GM12878 (cell line): Measurements from ENCODE around the gene RADIL. TPM values are rescaled to one million over a fixed set of nuclear protein-coding genes. Genes with fewer than 3 reads are reported as not detected.
A peak's percentile ranks its signal among the peaks of the same experiment; 100 is the strongest.

Experiments used
- BCL11A ChIP-seq: IDR thresholded peaks from 2 replicates; pipeline ENCODE4 v1.6.1; 2011; ENCODE audit warnings: low read depth, low read length
- CUX1 ChIP-seq: IDR thresholded peaks from 2 replicates; pipeline ENCODE4 v1.6.1; 2012; ENCODE audit warnings: improper control_type of control experiment, low read depth, low read length; ENCODE audit not compliant: insufficient replicate concordance
- E2F8 ChIP-seq: fragments of 450-650 bp; IDR thresholded peaks from 2 replicates; pipeline ENCODE4 v1.6.1; 2018; ENCODE audit warnings: mild to moderate bottlenecking, low read depth, moderate library complexity; ENCODE audit not compliant: partially characterized antibody
- ETV6 ChIP-seq, 2 experiments: fragments of 450-650 bp in 1 of 2; IDR thresholded peaks in 1 of 2; conservative IDR thresholded peaks in 1 of 2; 2 replicates each; pipeline ENCODE4 v1.6.1; 2014; ENCODE audit warnings: antibody characterized with exemption in 1 of 2, borderline replicate concordance in 1 of 2, low read depth in 1 of 2, mild to moderate bottlenecking in 1 of 2, moderate library complexity in 1 of 2
- EZH2 ChIP-seq: IDR thresholded peaks from 2 replicates; pipeline ENCODE4 v1.6.1; 2012; ENCODE audit warnings: low read depth, mild to moderate bottlenecking, control low read depth, inconsistent platforms, low read length, borderline replicate concordance; ENCODE audit not compliant: control insufficient read depth
- GABPA ChIP-seq: IDR thresholded peaks from 2 replicates; pipeline ENCODE4 v1.6.1; 2014; ENCODE audit warnings: antibody characterized with exemption, low read depth, mild to moderate bottlenecking, inconsistent platforms
- HSF1 ChIP-seq: fragments of 150-350 bp; IDR thresholded peaks from 2 replicates; pipeline ENCODE4 v1.6.1; 2014; ENCODE audit warnings: mild to moderate bottlenecking, low read depth, low read length
- JUND ChIP-seq: IDR thresholded peaks from 2 replicates; pipeline ENCODE4 v1.6.1; 2012; ENCODE audit warnings: low read depth, mild to moderate bottlenecking, low read length, improper control_type of control experiment, moderate library complexity
- KDM1A ChIP-seq: fragments of 200-600 bp; sonication (generic); IDR thresholded peaks from 2 replicates; pipeline ENCODE4 v1.6.1; 2016; ENCODE audit warnings: borderline replicate concordance
- MEF2A ChIP-seq: IDR thresholded peaks from 2 replicates; pipeline ENCODE4 v1.6.1; 2011; ENCODE audit warnings: low read depth, mild to moderate bottlenecking, low read length, moderate library complexity; ENCODE audit not compliant: insufficient read depth
- PKNOX1 ChIP-seq: fragments of 450-650 bp; IDR thresholded peaks from 2 replicates; pipeline ENCODE4 v1.6.1; 2016; ENCODE audit warnings: mild to moderate bottlenecking
- POLR2AphosphoS5 ChIP-seq: IDR thresholded peaks from 2 replicates; pipeline ENCODE4 v1.6.1; 2011; ENCODE audit warnings: mild to moderate bottlenecking, low read length, inconsistent platforms
- RCOR1 ChIP-seq: conservative IDR thresholded peaks from 2 replicates; pipeline ENCODE4 v1.6.1; 2012; ENCODE audit warnings: low read depth, low read length, improper control_type of control experiment
- ZBTB11 ChIP-seq: fragments of 450-650 bp; formaldehyde crosslinking; IDR thresholded peaks from 2 replicates; pipeline ENCODE4 v1.5.0; 2022; ENCODE audit warnings: mild to moderate bottlenecking, missing genetic modification characterization
- polyA plus RNA-seq, 11 experiments: library from polyadenylated mRNA; depleted of rRNA in 4 of 11; unstranded in 6 of 11; stranded (reverse) in 5 of 11; fragments of >200 nt; fragmentation: Nextera tagmentation in 4 of 11; fragmentation: Illumina TruSeq in 1 of 11; extraction: Ambion mirVana in 4 of 11; extraction: Trizol in 1 of 11; gene quantifications; 1 replicate in 1 of 11; 2 replicates in 10 of 11; pipeline versions ENCODE4 v1.2.1 to v1.2.3, GENCODE V29; 2011 to 2016; ENCODE audit warnings: inconsistent platforms in 2 of 11, missing spikeins in 2 of 11, low read depth in 1 of 11
- total RNA-seq, 4 experiments: library from RNA; depleted of rRNA in 3 of 4; stranded (reverse); fragments of >200 nt in 3 of 4; fragmentation: Illumina TruSeq in 1 of 4; extraction: Trizol in 1 of 4; gene quantifications; 2 replicates each; pipeline versions ENCODE4 v1.2.1 to v1.2.3, GENCODE V29; 2013 to 2021

Gene RADIL
- total and polyA plus RNA-seq, 10 of the 15 experiments (the other 5 are each of a cell fraction or from before 2014, with no cell fraction given), result 0.05 to 0.06 TPM; not detected in 8

GRCh38 chr7:4775250-4775847 lies 108.2 kb downstream of the RADIL start, which contains the start of gene AP5Z1 (continued):
- TF ChIP-seq E2F8, result peak; percentile 25
- TF ChIP-seq KDM1A, result no peak
- no peak for TF ChIP-seq EZH2
- peak; percentile 86 for TF ChIP-seq POLR2AphosphoS5
- TF ChIP-seq MEF2A, result no peak
- peak; percentile 97 for TF ChIP-seq PKNOX1
- TF ChIP-seq HSF1, result no peak
- peak; percentile 79 for TF ChIP-seq ZBTB11 (CRISPR knock-in tag)
- no peak for TF ChIP-seq CUX1
- TF ChIP-seq GABPA, result peak; percentile 91
- TF ChIP-seq ETV6 (conservative IDR thresholded peaks at IDR 0.05 in 1 of 2, IDR thresholded peaks at IDR 0.05 in 1 of 2; ENCODE audit: borderline replicate concordance in 1 of 2, low read depth in 1 of 2), result peak in 1 of 2 experiments; percentile 2; a peak in 1 of 4 replicates
- TF ChIP-seq BCL11A, result 0 out of 2 replicates have a peak, but pooled peaks have one; percentile 17
- no peak; the same call in 1 of the 2 replicates for TF ChIP-seq RCOR1
- no peak for TF ChIP-seq JUND
